GM19099 (cell line): ENCODE measurements around the gene TMTC4.

Source experiments
- POLR2A ChIP-seq: IDR thresholded peaks from 3 replicates; pipeline ENCODE4 v1.6.1; 2011; ENCODE audit warnings: low read depth; ENCODE audit not compliant: insufficient read length; ENCODE audit errors: extremely low read depth

TMTC4 gene

GRCh38 chr13:100646871-100647270, 27.7 kb downstream of the TMTC4 start:
- no peak for TF ChIP-seq POLR2A

- TF ChIP-seq POLR2A: no peak
Measured at GRCh38 chr13:100646030-100646673, 28.4 kb downstream of the TMTC4 start.

DNA sequence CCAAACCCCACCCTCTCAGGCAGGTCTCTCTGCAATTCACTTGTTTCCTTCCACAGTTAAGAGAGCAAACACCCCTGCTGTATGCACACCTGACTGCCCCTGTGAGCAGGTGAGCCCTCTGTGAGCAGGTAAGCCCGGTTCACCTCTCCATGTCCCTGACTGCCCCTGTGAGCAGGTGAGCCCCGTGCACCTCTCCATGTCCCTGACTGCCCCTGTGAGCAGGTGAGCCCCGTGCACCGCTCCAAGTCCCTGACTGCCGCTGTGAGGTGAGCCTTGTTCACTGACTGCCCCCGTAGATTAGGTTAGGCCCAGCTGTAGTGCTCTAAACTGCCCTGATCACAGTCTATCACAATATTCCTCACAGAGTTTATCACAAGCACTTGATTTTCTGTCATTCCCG, 29.2 kb downstream of the TMTC4 start:
- no peak for TF ChIP-seq POLR2A

DNA sequence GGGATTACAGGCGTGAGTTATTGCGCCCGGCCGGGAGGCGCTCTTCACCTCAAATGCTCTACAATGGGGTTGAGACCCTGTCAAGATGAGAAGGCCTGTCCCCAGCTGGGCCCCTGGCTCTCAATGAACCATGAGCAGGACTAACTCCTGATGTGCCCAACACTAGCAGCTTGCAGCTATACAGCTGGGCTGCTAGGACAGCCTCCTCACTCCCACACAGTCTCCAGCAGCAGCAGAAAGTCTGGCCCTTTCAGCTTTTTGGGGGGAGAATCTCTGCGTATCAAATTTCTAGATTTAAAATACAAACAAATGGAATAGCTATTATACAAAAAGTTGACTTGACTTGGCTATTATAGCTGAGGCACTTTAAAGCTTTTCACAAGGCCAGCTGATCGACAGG, 30.2 kb downstream of the TMTC4 start:
- no peak for TF ChIP-seq POLR2A

- no peak for TF ChIP-seq POLR2A
Measured at GRCh38 chr13:100637796-100638195, 36.8 kb downstream of the TMTC4 start.

- no peak for TF ChIP-seq POLR2A
Measured at GRCh38 chr13:100637380-100637779, 37.2 kb downstream of the TMTC4 start.

DNA sequence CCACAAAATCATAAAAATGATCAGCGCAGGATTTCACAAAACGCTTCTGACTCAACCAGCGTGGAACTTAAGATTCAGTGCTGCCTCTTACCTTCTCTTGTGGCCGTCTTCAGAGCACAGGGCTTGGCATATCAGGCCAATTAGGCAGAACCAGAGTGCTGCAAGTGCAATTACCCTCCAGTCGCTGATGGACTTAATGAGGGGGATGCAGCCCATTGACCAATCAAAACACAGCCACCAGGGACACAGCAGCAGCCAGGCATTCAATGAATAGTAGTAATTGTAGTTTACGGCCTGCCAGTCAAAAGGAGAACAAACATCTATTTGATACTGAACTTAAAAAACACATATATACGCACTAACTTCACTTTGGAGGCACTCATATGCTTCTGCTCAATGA, 38.2 kb downstream of the TMTC4 start:
- TF ChIP-seq POLR2A: no peak

DNA sequence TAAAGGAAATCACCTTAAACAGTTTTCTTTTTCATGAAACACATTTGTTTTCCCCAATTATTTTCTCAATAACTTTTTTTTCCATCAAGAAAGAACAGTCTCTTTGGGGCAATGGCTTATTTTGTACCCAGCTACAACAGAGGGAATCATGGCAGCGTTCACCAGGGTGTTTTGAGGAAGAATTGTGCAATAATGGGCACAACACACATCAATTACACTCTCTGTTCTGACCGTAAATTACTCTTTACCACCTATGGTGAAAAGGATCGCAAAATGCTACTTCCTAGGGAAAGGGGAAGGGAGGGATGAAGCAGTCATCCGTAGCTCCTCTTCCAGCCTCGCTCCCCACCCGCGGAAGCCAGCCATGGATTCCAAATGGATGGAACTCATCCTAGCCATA, 38.6 kb downstream of the TMTC4 start:
- TF ChIP-seq POLR2A: no peak

GRCh38 chr13:100634696-100635095, 39.9 kb downstream of the TMTC4 start:
- TF ChIP-seq POLR2A: no peak

DNA sequence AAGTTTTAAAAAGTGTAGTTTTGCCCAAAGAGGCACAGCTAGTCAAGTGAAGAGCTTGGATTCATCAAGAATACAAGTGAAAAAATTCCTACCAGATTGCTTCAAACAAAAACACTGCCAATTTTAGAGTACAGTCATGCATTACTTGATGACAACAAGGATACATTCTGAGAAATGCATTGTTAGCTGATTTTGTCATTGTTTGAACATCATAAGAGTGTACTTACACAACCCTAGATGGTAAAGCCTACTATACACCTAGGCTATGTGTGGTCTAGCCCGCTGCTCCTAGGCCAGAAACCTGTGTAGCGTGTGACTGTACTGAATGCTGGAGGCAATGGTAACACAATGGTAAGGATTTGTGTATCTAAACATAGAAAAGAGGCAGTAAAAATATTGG, 41.1 kb downstream of the TMTC4 start:
- no peak for TF ChIP-seq POLR2A

DNA sequence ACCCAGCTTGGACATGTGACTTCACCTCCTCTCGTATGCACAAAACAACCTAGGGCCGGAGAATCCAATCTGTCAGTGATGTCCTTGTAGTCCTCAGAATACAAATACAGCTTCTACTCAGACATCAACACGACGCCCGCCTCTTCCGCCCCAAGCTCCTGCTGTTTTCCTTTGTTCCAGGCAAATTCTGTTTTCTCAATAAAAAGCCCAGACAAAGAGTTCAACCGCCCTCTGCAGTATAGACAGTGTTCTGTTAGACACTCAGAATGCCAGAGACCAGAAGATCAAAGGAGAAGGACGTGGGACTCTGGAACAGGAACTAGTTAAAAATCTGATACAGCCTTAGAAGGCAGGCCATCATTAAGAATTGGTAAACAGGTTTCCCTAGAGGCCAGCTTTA, 44.0 kb downstream of the TMTC4 start:
- no peak for TF ChIP-seq POLR2A

DNA sequence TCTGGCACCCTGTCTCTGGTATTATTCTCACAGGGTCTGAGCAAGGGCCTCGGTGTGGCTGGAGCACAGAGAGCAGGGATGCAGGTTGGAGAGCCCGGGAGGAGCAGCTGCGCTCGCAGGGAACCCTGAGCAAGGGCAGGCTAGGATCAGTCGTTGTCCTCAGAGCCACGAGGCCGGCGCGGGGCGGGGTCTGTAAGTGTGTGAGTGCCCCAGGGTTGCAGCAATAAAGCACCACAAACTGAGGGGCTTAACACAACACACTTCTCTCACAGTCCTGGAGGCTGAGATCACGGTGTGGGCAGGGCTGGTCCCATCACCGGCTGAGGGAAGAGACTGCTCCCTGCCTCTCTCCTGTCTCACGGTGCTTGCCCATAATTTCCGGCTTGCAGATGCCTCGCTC, 47.5 kb downstream of the TMTC4 start:
- no peak for TF ChIP-seq POLR2A

- TF ChIP-seq POLR2A: no peak
Measured at GRCh38 chr13:100625447-100625846, 49.1 kb downstream of the TMTC4 start.

GRCh38 chr13:100620792-100621191, 53.8 kb downstream of the TMTC4 start:
- no peak for TF ChIP-seq POLR2A

DNA sequence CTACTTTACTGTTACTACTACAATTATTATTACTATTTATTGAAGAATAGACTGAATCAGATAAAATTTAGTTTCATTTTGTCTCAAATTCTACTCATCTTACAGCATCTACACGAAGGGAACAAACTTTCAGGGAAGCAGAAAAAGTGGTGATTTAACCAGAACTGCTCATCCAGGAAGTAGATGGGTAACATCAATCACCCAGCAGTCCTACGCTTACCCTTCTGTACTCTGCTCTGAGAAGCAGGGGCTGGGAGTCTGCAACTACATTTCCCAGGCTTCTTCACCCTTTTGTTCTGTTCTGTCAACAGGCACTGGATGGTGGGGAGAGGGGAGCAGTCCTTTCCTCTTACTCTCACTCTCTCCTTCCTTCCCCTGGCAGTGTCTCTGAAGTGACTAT, 54.7 kb downstream of the TMTC4 start:
- no peak for TF ChIP-seq POLR2A

- no peak for TF ChIP-seq POLR2A
Measured at GRCh38 chr13:100613031-100613430, 61.6 kb downstream of the TMTC4 start.
